HepG2 (cell line): Measurements from ENCODE around the gene CADM4. TPM values are rescaled to one million over a fixed set of nuclear protein-coding genes. Genes with fewer than 3 reads are reported as not detected.

ENCODE experiments used
- ATAC-seq: fragments of 200-7000 bp; cut with Tn5 transposase; 3 replicates; pipeline ENCODE4 v1.9.1; 2020; ENCODE audit warnings: mild to moderate bottlenecking, moderate library complexity
- BruUV-seq: library from RNA; stranded (reverse); fragments of 400-500 nt; replicated peaks from 2 replicates; lab custom pipeline; 2021; lab: Mats Ljungman, UMichigan
- CTCF ChIA-PET: fragments of 300-600 bp; formaldehyde crosslinking; extraction: SDS; loops from one replicate; lab custom pipeline; 2021; ENCODE audit warnings: low total read pairs, inconsistent platforms, low intra/inter-chr PET ratio; lab: Yijun Ruan, JAX
- POLR2A ChIA-PET: fragments of 350-600 bp; sonication (Branson Sonifier 250); formaldehyde crosslinking; loops from one replicate; lab custom pipeline; 2020; ENCODE audit warnings: antibody characterized with exemption, inconsistent platforms; lab: Yijun Ruan, JAX
- DNase-seq: peaks from one replicate; pipeline ENCODE4 v3.0.0-alpha.2; 2015; ENCODE audit warnings: low spot score
- FAIRE-seq: peaks from 3 replicates; lab custom pipeline; 2011; peaks lifted over from hg19 to GRCh38; lab: Jason Lieb, UNC
- H2AFZ ChIP-seq: one replicate; pipeline ENCODE4 v1.6.1; 2011; ENCODE audit warnings: low read length, inconsistent platforms
- H3K27ac ChIP-seq: fragments of 300-600 bp; 3 replicates; pipeline ENCODE4 v1.8.0; 2011; ENCODE audit warnings: mixed run types, mild to moderate bottlenecking, mixed read lengths, low read length, inconsistent platforms; ENCODE audit not compliant: insufficient read depth; ENCODE audit errors: extremely low read length
- H3K27me3 ChIP-seq, 2 experiments: fragments of 200-600 bp in 1 of 2; 2 replicates in 1 of 2; 3 replicates in 1 of 2; pipeline versions ENCODE4 v1.6.0 to v1.8.0; 2011; ENCODE audit warnings: low read length in 2 of 2, mild to moderate bottlenecking in 2 of 2, moderate library complexity in 2 of 2, inconsistent platforms in 1 of 2; ENCODE audit not compliant: insufficient read depth in 2 of 2, control insufficient read depth in 1 of 2
- H3K36me3 ChIP-seq, 2 experiments: fragments of 200-600 bp in 1 of 2; replicated peaks in 1 of 2; 2 replicates in 1 of 2; 3 replicates in 1 of 2; pipeline versions ENCODE4 v1.5.1 to v1.8.0; 2011; ENCODE audit warnings: low read length in 2 of 2, inconsistent platforms in 1 of 2; ENCODE audit not compliant: insufficient read depth in 2 of 2, control insufficient read depth in 1 of 2
- H3K4me1 ChIP-seq: 2 replicates; pipeline ENCODE4 v1.5.1; 2012; ENCODE audit warnings: low read length, inconsistent platforms; ENCODE audit not compliant: insufficient read depth
- H3K4me2 ChIP-seq: 2 replicates; pipeline ENCODE4 v1.6.0; 2011; ENCODE audit warnings: low read depth, low read length, inconsistent platforms
- H3K4me3 ChIP-seq, 3 experiments: fragments of 200-600 bp in 1 of 3; sonication (generic), shearing (Covaris generic) in 1 of 3; replicated peaks in 1 of 3; 2 replicates each; pipeline ENCODE4 v1.5.1; 2011 to 2016; ENCODE audit warnings: low read length in 3 of 3, inconsistent platforms in 2 of 3, low read depth in 2 of 3, mild to moderate bottlenecking in 2 of 3, control low read depth in 1 of 3, mixed read lengths in 1 of 3; ENCODE audit not compliant: insufficient read depth in 1 of 3
- H3K79me2 ChIP-seq: one replicate; pipeline ENCODE4 v1.6.1; 2011; ENCODE audit warnings: low read length, inconsistent platforms; ENCODE audit not compliant: insufficient read depth
- H3K9ac ChIP-seq: 2 replicates; pipeline ENCODE4 v1.6.0; 2011; ENCODE audit warnings: mild to moderate bottlenecking, low read depth, low read length, inconsistent platforms; ENCODE audit not compliant: insufficient read depth
- H3K9me3 ChIP-seq: 2 replicates; pipeline ENCODE4 v1.5.1; 2012; ENCODE audit warnings: mild to moderate bottlenecking, low read length
- H4K20me1 ChIP-seq: 2 replicates; pipeline ENCODE4 v1.6.0; 2011; ENCODE audit warnings: inconsistent platforms, mild to moderate bottlenecking, low read length, moderate library complexity; ENCODE audit not compliant: insufficient read depth
- ATF1 ChIP-seq: IDR thresholded peaks from 2 replicates; pipeline ENCODE4 v1.6.1; 2016; ENCODE audit warnings: mild to moderate bottlenecking, control low read depth
- THAP11 ChIP-seq: IDR thresholded peaks from 2 replicates; pipeline ENCODE4 v1.6.1; 2016; ENCODE audit warnings: missing biosample characterization, missing genetic modification reagents
- ZNF143 ChIP-seq: sonication (generic); formaldehyde crosslinking; IDR thresholded peaks from 2 replicates; pipeline ENCODE4 v1.4.0; 2020; ENCODE audit warnings: missing genetic modification reagents
- ZNF251 ChIP-seq: sonication (generic); formaldehyde crosslinking; IDR thresholded peaks from 2 replicates; pipeline ENCODE4 v1.9.0; 2021; ENCODE audit warnings: mild to moderate bottlenecking, missing genetic modification reagents
- WGBS: methylation state at CpG from one replicate; pipeline ENCODE4 v1.1.6; 2017; ENCODE audit warnings: low lambda C conversion rate; 5-methylcytosine and 5-hydroxymethylcytosine counted together
- in situ Hi-C: cut with HindIII; loops from 2 replicates; pipeline ENCODE4 v1.10.0; 2017; ENCODE audit warnings: low pct_unique_long_range_greater_than_20kb; ENCODE audit not compliant: extremely low pct_ligation_motif_present
- intact Hi-C: fragments of 100-400 bp; cut with micrococcal nuclease; formaldehyde crosslinking; loops from one replicate; pipeline ENCODE4 v1.10.0; 2022; ENCODE audit not compliant: unreplicated experiment
- polyA plus RNA-seq, 8 experiments: library from polyadenylated mRNA; depleted of rRNA in 3 of 8; stranded (reverse) in 7 of 8; unstranded in 1 of 8; fragments of >200 nt; fragmentation: Illumina TruSeq in 4 of 8; extraction: Trizol in 4 of 8; gene quantifications; 2 replicates each; pipeline versions ENCODE4 v1.2.1 to v1.2.3, GENCODE V29; 2011 to 2016; ENCODE audit warnings: low read depth in 4 of 8, missing spikeins in 1 of 8, mixed read lengths in 1 of 8; ENCODE audit not compliant: insufficient read depth in 1 of 8
- total RNA-seq, 5 experiments: library from RNA; depleted of rRNA; stranded (reverse); fragments of >200 nt; fragmentation: Illumina TruSeq; extraction: Trizol; gene quantifications; 2 replicates each; pipeline ENCODE4 v1.2.3, GENCODE V29; 2016; ENCODE audit warnings: low read depth in 1 of 5
- TF ChIP-seq, protein P1 (sequence below): sonication (generic); formaldehyde crosslinking; IDR thresholded peaks from 2 replicates; pipeline ENCODE4 v1.5.1; 2020; ENCODE audit warnings: mild to moderate bottlenecking, missing genetic modification reagents, moderate library complexity
- TF ChIP-seq, protein P2 (sequence below): sonication (generic); formaldehyde crosslinking; IDR thresholded peaks from 2 replicates; pipeline ENCODE4 v1.8.0; 2022; ENCODE audit warnings: low read depth, missing genetic modification reagents

CADM4 gene
- total and polyA plus RNA-seq, 2 of the 13 experiments (the other 11 are each of a cell fraction or from before 2014, with no cell fraction given) = 8.5 to 16.0 TPM

DNA sequence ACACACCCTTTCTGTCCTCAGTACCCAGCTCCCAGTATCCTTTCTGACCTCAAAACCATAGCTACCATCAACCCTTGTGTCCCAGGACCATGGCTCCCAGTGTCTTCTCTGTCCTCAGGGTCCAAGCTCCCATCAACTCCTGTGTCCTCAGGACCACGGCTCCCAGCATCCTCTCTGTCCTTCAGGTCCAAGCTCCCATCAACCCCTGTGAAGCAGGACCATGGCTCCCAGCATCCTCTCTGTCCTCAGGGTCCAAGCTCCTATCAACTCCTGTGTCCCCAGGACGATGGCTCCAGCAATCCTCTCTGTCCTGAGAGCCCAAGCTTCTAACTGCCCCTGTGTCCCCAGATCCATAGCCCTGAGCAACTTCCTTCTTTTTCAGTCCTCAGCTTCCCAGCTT is 1.7 kb upstream of the CADM4 start:
- ChIA-PET CTCF (no interaction called here), POLR2A (no interaction called here)
- Histone ChIP-seq H3K27me3 (no peaks in the 10 kb centered on the region), H3K4me1 (peaks cover 38% of the 10 kb centered on the region), H3K36me3 (no peaks in the 10 kb centered on the region), H3K79me2 (no peaks in the 10 kb centered on the region), H3K9ac (no peak overlapping the region), H2AFZ (no peak overlapping the region), H3K4me3 (no peak overlapping the region), H3K27ac (no peak overlapping the region), H3K9me3 (no peaks in the 10 kb centered on the region), H3K4me2 (no peak overlapping the region), H4K20me1 (no peaks in the 10 kb centered on the region)
- WGBS = 18% methylated on average over 2 of the region's 2 CpGs
- in situ Hi-C loops (no loop called here), intact Hi-C loops (no loop called here)
- TF ChIP-seq, protein P1, sequence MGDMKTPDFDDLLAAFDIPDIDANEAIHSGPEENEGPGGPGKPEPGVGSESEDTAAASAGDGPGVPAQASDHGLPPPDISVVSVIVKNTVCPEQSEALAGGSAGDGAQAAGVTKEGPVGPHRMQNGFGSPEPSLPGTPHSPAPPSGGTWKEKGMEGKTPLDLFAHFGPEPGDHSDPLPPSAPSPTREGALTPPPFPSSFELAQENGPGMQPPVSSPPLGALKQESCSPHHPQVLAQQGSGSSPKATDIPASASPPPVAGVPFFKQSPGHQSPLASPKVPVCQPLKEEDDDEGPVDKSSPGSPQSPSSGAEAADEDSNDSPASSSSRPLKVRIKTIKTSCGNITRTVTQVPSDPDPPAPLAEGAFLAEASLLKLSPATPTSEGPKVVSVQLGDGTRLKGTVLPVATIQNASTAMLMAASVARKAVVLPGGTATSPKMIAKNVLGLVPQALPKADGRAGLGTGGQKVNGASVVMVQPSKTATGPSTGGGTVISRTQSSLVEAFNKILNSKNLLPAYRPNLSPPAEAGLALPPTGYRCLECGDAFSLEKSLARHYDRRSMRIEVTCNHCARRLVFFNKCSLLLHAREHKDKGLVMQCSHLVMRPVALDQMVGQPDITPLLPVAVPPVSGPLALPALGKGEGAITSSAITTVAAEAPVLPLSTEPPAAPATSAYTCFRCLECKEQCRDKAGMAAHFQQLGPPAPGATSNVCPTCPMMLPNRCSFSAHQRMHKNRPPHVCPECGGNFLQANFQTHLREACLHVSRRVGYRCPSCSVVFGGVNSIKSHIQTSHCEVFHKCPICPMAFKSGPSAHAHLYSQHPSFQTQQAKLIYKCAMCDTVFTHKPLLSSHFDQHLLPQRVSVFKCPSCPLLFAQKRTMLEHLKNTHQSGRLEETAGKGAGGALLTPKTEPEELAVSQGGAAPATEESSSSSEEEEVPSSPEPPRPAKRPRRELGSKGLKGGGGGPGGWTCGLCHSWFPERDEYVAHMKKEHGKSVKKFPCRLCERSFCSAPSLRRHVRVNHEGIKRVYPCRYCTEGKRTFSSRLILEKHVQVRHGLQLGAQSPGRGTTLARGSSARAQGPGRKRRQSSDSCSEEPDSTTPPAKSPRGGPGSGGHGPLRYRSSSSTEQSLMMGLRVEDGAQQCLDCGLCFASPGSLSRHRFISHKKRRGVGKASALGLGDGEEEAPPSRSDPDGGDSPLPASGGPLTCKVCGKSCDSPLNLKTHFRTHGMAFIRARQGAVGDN (CRISPR knock-in tag) = peak; percentile 35; the same call in 1 of the 2 replicates
- TF ChIP-seq THAP11 (CRISPR knock-in tag) (peak; percentile 58; the same call in 1 of the 2 replicates), ZNF251 (CRISPR knock-in tag) (no peak), ZNF143 (CRISPR knock-in tag) (peak; percentile 80), ATF1 (CRISPR knock-in tag) (no peak)
- TF ChIP-seq, protein P2, sequence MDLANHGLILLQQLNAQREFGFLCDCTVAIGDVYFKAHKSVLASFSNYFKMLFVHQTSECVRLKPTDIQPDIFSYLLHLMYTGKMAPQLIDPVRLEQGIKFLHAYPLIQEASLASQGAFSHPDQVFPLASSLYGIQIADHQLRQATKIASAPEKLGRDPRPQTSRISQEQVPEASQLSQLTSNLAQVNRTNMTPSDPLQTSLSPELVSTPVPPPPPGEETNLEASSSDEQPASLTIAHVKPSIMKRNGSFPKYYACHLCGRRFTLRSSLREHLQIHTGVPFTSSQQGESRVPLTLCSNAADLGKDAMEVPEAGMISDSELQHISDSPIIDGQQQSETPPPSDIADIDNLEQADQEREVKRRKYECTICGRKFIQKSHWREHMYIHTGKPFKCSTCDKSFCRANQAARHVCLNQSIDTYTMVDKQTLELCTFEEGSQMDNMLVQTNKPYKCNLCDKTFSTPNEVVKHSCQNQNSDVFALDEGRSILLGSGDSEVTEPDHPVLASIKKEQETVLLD (CRISPR knock-in tag) = no peak
- DNase-seq (no peak), FAIRE-seq (no peak), ATAC-seq (no peak)
- BruUV-seq = no TSS peak
